Hepatocyte (in vitro differentiated cells): ENCODE measurements around the gene CREB5. TPM values are rescaled to one million over a fixed set of nuclear protein-coding genes. Genes with fewer than 3 reads are reported as not detected.

Experiments
- DNase-seq: peaks from one replicate; pipeline ENCODE4 v3.0.0-alpha.2; 2016; ENCODE audit warnings: low spot score
- H2AFZ ChIP-seq: fragments of 200-600 bp; sonication (generic); 2 replicates; pipeline ENCODE4 v1.6.0; 2016; ENCODE audit warnings: antibody characterized with exemption, mild to moderate bottlenecking
- H3K27ac ChIP-seq: fragments of 200-600 bp; sonication (generic); 2 replicates; pipeline ENCODE4 v1.5.1; 2016; ENCODE audit warnings: mild to moderate bottlenecking
- H3K27me3 ChIP-seq: fragments of 200-600 bp; sonication (generic); 2 replicates; pipeline ENCODE4 v1.6.1; 2016
- H3K36me3 ChIP-seq: fragments of 200-600 bp; sonication (generic); replicated peaks from 2 replicates; pipeline ENCODE4 v1.5.1; 2016; ENCODE audit warnings: low read depth; ENCODE audit not compliant: insufficient read depth
- H3K4me1 ChIP-seq: fragments of 200-600 bp; sonication (generic); 2 replicates; pipeline ENCODE4 v1.5.1; 2016; ENCODE audit warnings: mild to moderate bottlenecking, moderate library complexity; ENCODE audit not compliant: insufficient read depth
- H3K4me2 ChIP-seq: fragments of 200-600 bp; sonication (generic); 2 replicates; pipeline ENCODE4 v1.6.0; 2016
- H3K4me3 ChIP-seq: fragments of 200-600 bp; sonication (generic); 2 replicates; pipeline ENCODE4 v1.5.1; 2016; ENCODE audit warnings: mild to moderate bottlenecking
- H3K79me2 ChIP-seq: fragments of 200-600 bp; sonication (generic); 2 replicates; pipeline ENCODE4 v1.6.0; 2017; ENCODE audit warnings: mild to moderate bottlenecking
- H3K9me2 ChIP-seq: fragments of 200-600 bp; sonication (generic); replicated peaks from 2 replicates; pipeline ENCODE4 v1.6.0; 2017; ENCODE audit warnings: mild to moderate bottlenecking; ENCODE audit not compliant: insufficient read depth
- H3K9me3 ChIP-seq: fragments of 200-600 bp; sonication (generic); 2 replicates; pipeline ENCODE4 v1.5.1; 2016; ENCODE audit warnings: low read depth, mild to moderate bottlenecking
- H4K20me1 ChIP-seq: fragments of 200-600 bp; sonication (generic); 2 replicates; pipeline ENCODE4 v1.6.0; 2016; ENCODE audit warnings: mild to moderate bottlenecking; ENCODE audit not compliant: insufficient read depth, poor library complexity, severe bottlenecking
- CTCF ChIP-seq: fragments of 200-600 bp; sonication (generic); IDR thresholded peaks from 2 replicates; pipeline ENCODE4 v1.5.1; 2016; ENCODE audit warnings: antibody characterized with exemption, mild to moderate bottlenecking; ENCODE audit not compliant: poor library complexity
- EZH2 ChIP-seq: fragments of 200-600 bp; sonication (generic); IDR thresholded peaks from 2 replicates; pipeline ENCODE4 v1.6.1; 2016; ENCODE audit warnings: antibody characterized with exemption, mild to moderate bottlenecking, borderline replicate concordance
- EZH2phosphoT487 ChIP-seq: fragments of 200-600 bp; sonication (generic); IDR thresholded peaks from one replicate; pipeline ENCODE4 v1.6.1; 2018; ENCODE audit warnings: antibody characterized with exemption, mild to moderate bottlenecking, low read depth, moderate library complexity; ENCODE audit not compliant: unreplicated experiment, severe bottlenecking
- WGBS: methylation state at CpG from one replicate; pipeline ENCODE4 v1.1.6; 2016; ENCODE audit warnings: low lambda C conversion rate; ENCODE audit errors: missing lambda C conversion rate; 5-methylcytosine and 5-hydroxymethylcytosine counted together
- polyA plus RNA-seq: library from polyadenylated mRNA; unstranded; fragments of >200 nt; fragmentation: Nextera tagmentation; extraction: Ambion mirVana; gene quantifications from 2 replicates; pipeline ENCODE4 v1.2.1, GENCODE V29; 2016
- total RNA-seq: library from RNA; depleted of rRNA; stranded (reverse); fragments of >200 nt; gene quantifications from 2 replicates; pipeline ENCODE4 v1.2.3, GENCODE V29; 2014

Gene CREB5
- total and polyA plus RNA-seq, 2 experiments from 2014 or later, result 14.0 to 27.9 TPM

DNA sequence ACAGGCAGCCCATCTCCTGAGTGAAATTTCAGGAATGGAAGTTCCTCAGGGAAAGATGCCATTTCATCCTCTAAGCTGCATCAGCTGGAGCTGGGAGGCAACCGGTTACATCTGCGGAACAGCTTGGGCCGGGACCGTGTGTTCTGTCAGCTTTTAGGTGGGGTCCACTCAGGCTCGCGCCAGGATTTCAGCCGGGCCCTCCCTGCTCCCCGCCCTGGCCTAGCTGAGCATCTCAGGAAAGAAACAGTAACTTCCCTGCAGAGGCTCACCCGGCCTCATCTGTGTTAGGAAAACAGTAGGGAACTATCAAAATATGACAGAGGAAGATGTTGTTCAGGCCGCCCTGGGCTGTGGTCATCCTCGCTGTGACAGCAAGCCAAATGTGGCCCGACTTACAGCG is 435.4 kb downstream of the CREB5 start:
- no peak overlapping the region for H3K27ac ChIP-seq

GRCh38 chr7:28848906-28849305 is 436.6 kb downstream of the CREB5 start:
- no peak for TF ChIP-seq EZH2phosphoT487
- no peak for TF ChIP-seq CTCF
- TF ChIP-seq EZH2, result no peak
- Histone ChIP-seq H2AFZ (no peak overlapping the region), H4K20me1 (no peaks in the 10 kb centered on the region), H3K36me3 (no peaks in the 10 kb centered on the region), H3K9me2 (no peaks in the 10 kb centered on the region), H3K27me3 (peaks cover 36% of the 10 kb centered on the region), H3K4me2 (no peak overlapping the region), H3K4me1 (peaks cover 7% of the 10 kb centered on the region), H3K79me2 (no peaks in the 10 kb centered on the region), H3K4me3 (no peak overlapping the region), H3K27ac (no peak overlapping the region), H3K9me3 (no peaks in the 10 kb centered on the region)
- WGBS, result 97% methylated on average over 15 of the region's 15 CpGs
- DNase-seq, result no peak

More for the DNA sequence above, 435.4 kb downstream of the CREB5 start:
- Histone ChIP-seq H3K27me3 (peaks cover 23% of the 10 kb centered on the region), H4K20me1 (no peaks in the 10 kb centered on the region), H3K9me3 (no peaks in the 10 kb centered on the region), H3K4me1 (no peaks in the 10 kb centered on the region), H3K79me2 (no peaks in the 10 kb centered on the region), H3K9me2 (no peaks in the 10 kb centered on the region), H3K36me3 (no peaks in the 10 kb centered on the region), H3K4me3 (no peak overlapping the region), H2AFZ (no peak overlapping the region), H3K4me2 (no peak overlapping the region)
- WGBS, result 91% methylated on average over 13 of the region's 13 CpGs
- TF ChIP-seq EZH2phosphoT487 (no peak), EZH2 (no peak), CTCF (no peak)
- DNase-seq, result no peak

- no peaks in the 10 kb centered on the region for H3K79me2 ChIP-seq
- no peak overlapping the region for H3K4me2 ChIP-seq
- H3K4me1 ChIP-seq, result peaks cover 7% of the 10 kb centered on the region
- no peaks in the 10 kb centered on the region for H3K9me2 ChIP-seq
- H2AFZ ChIP-seq, result no peak overlapping the region
- H3K9me3 ChIP-seq, result no peaks in the 10 kb centered on the region
- H3K27me3 ChIP-seq, result peaks cover 36% of the 10 kb centered on the region
- H3K27ac ChIP-seq, result no peak overlapping the region
- no peaks in the 10 kb centered on the region for H4K20me1 ChIP-seq
- H3K4me3 ChIP-seq, result no peak overlapping the region
- TF ChIP-seq EZH2 (no peak), CTCF (no peak), EZH2phosphoT487 (no peak)
- DNase-seq, result no peak
- no peaks in the 10 kb centered on the region for H3K36me3 ChIP-seq
Measured at GRCh38 chr7:28850699-28851098, 438.4 kb downstream of the CREB5 start.

- Histone ChIP-seq H3K27ac (no peak overlapping the region), H3K4me1 (peaks cover 7% of the 10 kb centered on the region), H3K27me3 (peaks cover 36% of the 10 kb centered on the region), H3K9me3 (no peaks in the 10 kb centered on the region), H3K4me2 (peak overlapping the region; percentile 93), H2AFZ (no peak overlapping the region), H3K4me3 (no peak overlapping the region), H3K36me3 (no peaks in the 10 kb centered on the region), H3K79me2 (no peaks in the 10 kb centered on the region), H3K9me2 (no peaks in the 10 kb centered on the region), H4K20me1 (no peaks in the 10 kb centered on the region)
- DNase-seq, result no peak
- TF ChIP-seq EZH2, result no peak
- TF ChIP-seq EZH2phosphoT487, result no peak
- TF ChIP-seq CTCF, result no peak
- 32% methylated on average over 4 of the region's 4 CpGs for WGBS
Measured at GRCh38 chr7:28853150-28853549, 440.8 kb downstream of the CREB5 start.
